GM19035 (cell line): ENCODE results near the gene CTSG.
"Not testable (repeated sequence)": the region's sequence is repeated elsewhere in the genome, so short reads cannot be mapped to it uniquely, and the experiment has no call there.

Experiments used
- ATAC-seq: cut with Tn5 transposase; IDR thresholded peaks from one replicate; pipeline ENCODE4 v1.9.1; 2021; ENCODE audit not compliant: unreplicated experiment

Gene CTSG

GRCh38 chr14:24549064-24549463, 27.0 kb downstream of the CTSG start:
- ATAC-seq, result not testable (repeated sequence)

DNA sequence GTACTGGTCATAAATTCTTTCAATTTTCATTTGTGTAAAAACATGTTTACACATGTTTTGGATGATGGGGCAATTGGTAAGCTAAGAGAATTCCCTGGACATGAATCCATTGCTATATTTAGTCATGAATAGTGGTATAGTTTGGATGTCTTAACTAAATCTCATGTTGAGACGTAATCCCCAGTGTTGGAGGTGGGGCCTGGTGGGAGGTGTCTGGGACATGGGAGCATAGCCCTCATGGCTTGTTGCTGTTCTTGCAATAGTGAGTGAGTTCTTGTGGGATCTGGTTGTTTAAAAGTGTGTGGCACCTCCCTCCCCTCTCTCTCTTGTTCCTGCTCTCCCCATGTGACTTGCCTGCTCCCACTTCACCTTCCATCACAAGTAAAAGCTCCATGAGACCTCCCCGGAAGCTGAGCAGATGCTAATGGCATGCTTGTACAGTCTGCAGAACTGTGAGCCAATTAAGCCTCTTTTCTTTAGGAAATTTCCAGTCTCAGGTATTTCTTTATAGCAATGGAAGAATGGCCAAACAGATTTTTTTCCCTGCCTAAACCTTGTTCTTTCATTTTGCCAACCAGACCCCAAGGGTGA, 33.6 kb downstream of the CTSG start:
- ATAC-seq, result no peak

GRCh38 chr14:24535737-24536136, 40.3 kb downstream of the CTSG start:
- ATAC-seq, result no peak

DNA sequence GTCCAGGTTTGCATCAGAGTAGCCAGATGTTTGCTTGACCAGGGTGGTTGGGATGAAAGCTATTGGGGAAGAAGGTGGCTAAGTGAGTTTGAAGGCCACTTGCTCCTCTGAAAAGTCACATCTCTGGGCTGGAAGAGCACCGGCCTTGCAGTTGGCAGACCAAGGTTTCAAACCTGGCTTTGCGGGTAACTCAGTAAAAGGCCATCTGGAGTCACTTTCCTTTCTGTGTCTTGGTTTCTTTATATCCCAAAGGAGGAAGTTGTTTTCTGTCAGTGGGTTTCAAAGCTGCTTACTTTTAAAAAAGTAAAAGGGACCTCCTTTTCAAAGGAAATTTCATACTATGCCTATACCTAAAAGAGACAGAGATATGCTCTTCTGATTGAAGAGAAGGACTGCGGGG, 41.8 kb downstream of the CTSG start:
- ATAC-seq, result no peak

GRCh38 chr14:24525877-24526620, 50.0 kb downstream of the CTSG start:
- not testable (repeated sequence) for ATAC-seq
